Measurements from ENCODE around the gene SLC44A5. TPM values are rescaled to one million over a fixed set of nuclear protein-coding genes. Genes with fewer than 3 reads are reported as not detected.

SLC44A5 gene
- total RNA-seq, 2 donors from 2014 or later: 4.6 to 10.0 TPM

DNA sequence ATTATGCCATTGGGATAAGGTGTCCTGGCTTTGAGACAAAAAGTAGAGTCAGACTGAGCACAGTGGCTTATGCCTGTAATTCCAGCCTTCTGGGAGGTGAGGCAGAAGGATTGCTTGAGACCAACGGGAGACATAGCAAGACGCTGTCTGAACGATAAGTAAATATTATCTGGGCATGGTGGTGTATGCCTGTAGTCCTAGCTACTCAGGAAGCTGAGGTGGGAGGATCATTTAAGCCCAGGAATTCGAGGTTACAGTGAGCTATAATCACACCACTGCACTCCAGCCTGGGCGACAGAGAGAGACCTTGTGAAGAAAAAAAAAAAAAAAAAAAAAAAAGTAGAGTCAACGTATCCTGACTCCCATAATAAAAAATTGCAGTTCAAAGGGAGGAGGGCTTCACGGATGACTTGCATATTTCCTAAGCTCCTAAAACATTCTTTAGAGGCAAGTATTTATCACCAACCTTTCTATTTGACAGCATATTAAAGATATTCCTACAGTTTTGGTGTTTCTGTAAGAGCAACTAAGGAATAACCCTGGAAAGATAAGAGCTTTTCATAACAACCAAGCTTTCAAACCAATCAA, 141.2 kb downstream of the SLC44A5 start:
- TF ChIP-seq, protein P1, sequence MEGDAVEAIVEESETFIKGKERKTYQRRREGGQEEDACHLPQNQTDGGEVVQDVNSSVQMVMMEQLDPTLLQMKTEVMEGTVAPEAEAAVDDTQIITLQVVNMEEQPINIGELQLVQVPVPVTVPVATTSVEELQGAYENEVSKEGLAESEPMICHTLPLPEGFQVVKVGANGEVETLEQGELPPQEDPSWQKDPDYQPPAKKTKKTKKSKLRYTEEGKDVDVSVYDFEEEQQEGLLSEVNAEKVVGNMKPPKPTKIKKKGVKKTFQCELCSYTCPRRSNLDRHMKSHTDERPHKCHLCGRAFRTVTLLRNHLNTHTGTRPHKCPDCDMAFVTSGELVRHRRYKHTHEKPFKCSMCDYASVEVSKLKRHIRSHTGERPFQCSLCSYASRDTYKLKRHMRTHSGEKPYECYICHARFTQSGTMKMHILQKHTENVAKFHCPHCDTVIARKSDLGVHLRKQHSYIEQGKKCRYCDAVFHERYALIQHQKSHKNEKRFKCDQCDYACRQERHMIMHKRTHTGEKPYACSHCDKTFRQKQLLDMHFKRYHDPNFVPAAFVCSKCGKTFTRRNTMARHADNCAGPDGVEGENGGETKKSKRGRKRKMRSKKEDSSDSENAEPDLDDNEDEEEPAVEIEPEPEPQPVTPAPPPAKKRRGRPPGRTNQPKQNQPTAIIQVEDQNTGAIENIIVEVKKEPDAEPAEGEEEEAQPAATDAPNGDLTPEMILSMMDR (conservative IDR thresholded peaks at IDR 0.05): no peak
- Histone ChIP-seq H3K36me3 (ENCODE audit: control insufficient read depth, insufficient read depth, low read length) (no peaks in the 10 kb centered on the region), H3K4me1 (ENCODE audit: control insufficient read depth, insufficient read depth, low read length) (no peaks in the 10 kb centered on the region), H3K27me3 (ENCODE audit: control insufficient read depth, insufficient read depth, low read length, poor library complexity, severe bottlenecking) (no peaks in the 10 kb centered on the region), H3K4me3 (ENCODE audit: low read length) (no peak overlapping the region), H3K9me3 (ENCODE audit: control insufficient read depth, low read length) (no peaks in the 10 kb centered on the region), H3K27ac (ENCODE audit: low read depth, low read length) (no peak overlapping the region), H3K9ac (ENCODE audit: extremely low read depth, low read length, poor library complexity, severe bottlenecking) (no peak overlapping the region)
- DNase-seq: no peak
- no peaks in the 10 kb centered on the region for H3K9me3 Mint-ChIP-seq
- WGBS, 2 experiments (ENCODE audit: insufficient coverage in 1 of 2, insufficient read length in 1 of 2): 94% methylated on average over 7 of the region's 7 CpGs; no CpG with 5 or more reads in 1 of the 2 experiments
- H3K27me3 Mint-ChIP-seq (ENCODE audit: insufficient read depth): no peaks in the 10 kb centered on the region
- H3K27ac Mint-ChIP-seq: no peak overlapping the region
- H3K4me1 Mint-ChIP-seq: peaks cover 4% of the 10 kb centered on the region
- no peaks in the 10 kb centered on the region for H3K36me3 Mint-ChIP-seq (ENCODE audit: low read depth)
- no peak overlapping the region for H3K4me3 Mint-ChIP-seq

DNA sequence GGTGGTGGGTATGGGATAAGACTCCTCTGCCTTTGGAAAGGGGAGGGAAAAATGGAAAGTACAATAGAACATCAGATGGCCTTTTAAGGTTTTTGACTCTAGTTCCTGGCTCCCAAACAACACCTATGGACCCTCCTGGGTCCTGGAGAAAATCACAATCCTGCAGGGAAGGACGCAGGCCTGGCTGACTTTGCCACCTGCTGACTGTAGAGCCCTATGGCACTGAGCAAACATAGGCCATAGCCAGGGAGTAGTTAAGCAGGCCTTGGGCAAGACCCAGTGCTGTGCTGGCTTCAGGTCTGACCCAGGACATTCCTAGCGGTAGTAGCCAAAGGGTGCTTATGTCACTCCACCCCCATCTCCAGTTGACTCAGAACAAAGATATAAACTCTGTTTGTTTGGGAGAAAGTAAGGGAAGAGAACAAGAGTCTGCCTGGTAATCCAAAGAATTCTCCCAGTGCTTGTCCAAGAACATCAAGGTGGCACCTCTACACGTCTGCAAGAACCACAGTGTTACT, 149.0 kb downstream of the SLC44A5 start:
- H3K4me1 ChIP-seq (ENCODE audit: control insufficient read depth, insufficient read depth, low read length): no peaks in the 10 kb centered on the region
- H3K27ac Mint-ChIP-seq: no peak overlapping the region
- H3K4me1 Mint-ChIP-seq: no peaks in the 10 kb centered on the region
- no peaks in the 10 kb centered on the region for H3K27me3 ChIP-seq (ENCODE audit: control insufficient read depth, insufficient read depth, low read length, poor library complexity, severe bottlenecking)
- H3K36me3 Mint-ChIP-seq (ENCODE audit: low read depth): peaks cover 2% of the 10 kb centered on the region
- TF ChIP-seq, protein P1 (conservative IDR thresholded peaks at IDR 0.05): peak; percentile 42
- peaks cover 4% of the 10 kb centered on the region for H3K9me3 Mint-ChIP-seq
- H3K4me3 Mint-ChIP-seq: no peak overlapping the region
- H3K27ac ChIP-seq (ENCODE audit: low read depth, low read length): no peak overlapping the region
- no peak overlapping the region for H3K9ac ChIP-seq (ENCODE audit: extremely low read depth, low read length, poor library complexity, severe bottlenecking)
- no peaks in the 10 kb centered on the region for H3K36me3 ChIP-seq (ENCODE audit: control insufficient read depth, insufficient read depth, low read length)
- H3K4me3 ChIP-seq (ENCODE audit: low read length): no peak overlapping the region
- no peak for DNase-seq
- H3K27me3 Mint-ChIP-seq (ENCODE audit: insufficient read depth): no peaks in the 10 kb centered on the region
- WGBS, 2 experiments (ENCODE audit: insufficient coverage in 1 of 2, insufficient read length in 1 of 2): 83 to 93% methylated on average over 2 to 3 of the region's 3 CpGs
- no peaks in the 10 kb centered on the region for H3K9me3 ChIP-seq (ENCODE audit: control insufficient read depth, low read length)

DNA sequence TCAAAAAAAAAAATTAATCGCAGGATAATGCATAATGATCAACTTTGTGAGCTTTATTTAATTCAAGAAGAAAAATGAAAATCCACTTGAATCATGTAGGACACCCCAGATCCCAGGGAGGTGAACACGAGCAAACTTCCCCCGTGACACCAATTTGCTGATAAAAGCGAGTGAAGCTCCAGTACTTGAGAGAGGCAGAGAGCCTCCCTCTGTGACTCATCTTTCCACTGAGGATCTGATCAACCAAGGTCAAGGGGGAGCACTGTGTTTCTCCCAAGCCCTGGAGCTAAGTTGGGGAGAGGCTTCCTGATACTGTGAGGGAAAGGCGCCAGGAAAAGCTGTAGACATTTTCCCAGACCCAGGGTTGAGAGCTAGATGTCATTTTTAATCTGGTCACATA, 160.9 kb downstream of the SLC44A5 start:
- no peaks in the 10 kb centered on the region for H3K27me3 Mint-ChIP-seq (ENCODE audit: insufficient read depth)

More for the DNA sequence above, 160.9 kb downstream of the SLC44A5 start:
- Histone ChIP-seq H3K9me3 (ENCODE audit: control insufficient read depth, low read length) (peaks cover 4% of the 10 kb centered on the region), H3K4me3 (ENCODE audit: low read length) (no peak overlapping the region), H3K27ac (ENCODE audit: low read depth, low read length) (no peak overlapping the region), H3K27me3 (ENCODE audit: control insufficient read depth, insufficient read depth, low read length, poor library complexity, severe bottlenecking) (no peaks in the 10 kb centered on the region), H3K4me1 (ENCODE audit: control insufficient read depth, insufficient read depth, low read length) (no peaks in the 10 kb centered on the region), H3K9ac (ENCODE audit: extremely low read depth, low read length, poor library complexity, severe bottlenecking) (no peak overlapping the region), H3K36me3 (ENCODE audit: control insufficient read depth, insufficient read depth, low read length) (no peaks in the 10 kb centered on the region)
- Mint-ChIP-seq H3K4me3 (no peak overlapping the region), H3K27ac (no peak overlapping the region), H3K9me3 (peaks cover 5% of the 10 kb centered on the region), H3K4me1 (peaks cover 5% of the 10 kb centered on the region), H3K36me3 (ENCODE audit: low read depth) (no peaks in the 10 kb centered on the region)
- TF ChIP-seq, protein P1 (conservative IDR thresholded peaks at IDR 0.05): no peak
- DNase-seq: no peak
- 90 to 94% methylated on average over 4 to 5 of the region's 5 CpGs for WGBS, 2 experiments (ENCODE audit: insufficient coverage in 1 of 2, insufficient read length in 1 of 2)
